ENCODE data around the gene PRDM13.
A peak's percentile ranks its signal among the peaks of the same experiment; 100 is the strongest.

PRDM13 gene

DNA sequence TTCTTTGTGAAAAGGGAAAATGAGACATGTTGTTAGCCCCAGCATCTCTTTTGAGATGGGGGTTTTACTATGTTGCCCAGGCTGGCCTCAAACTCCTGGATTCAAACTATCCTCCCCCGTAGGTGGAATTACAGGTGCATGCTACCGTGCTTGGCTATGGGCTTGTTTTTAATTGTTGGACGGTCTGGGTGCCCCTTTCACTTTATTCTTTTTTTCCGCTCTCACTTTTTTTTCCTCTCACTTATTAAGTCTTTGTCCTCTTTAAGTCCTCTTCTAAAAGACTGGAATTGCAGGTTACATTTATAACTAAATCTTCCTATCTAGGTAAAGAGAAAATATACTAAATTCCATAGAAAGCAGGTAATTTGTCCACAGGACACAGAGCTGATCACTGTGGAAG, 18.8 kb upstream of the PRDM13 start:
- Histone ChIP-seq H3K9ac (ENCODE audit: low read depth, low read length, poor library complexity) (no peak overlapping the region), H3K79me1 (ENCODE audit: low read depth, low read length) (no peaks in the 10 kb centered on the region), H3K4me3 (ENCODE audit: low read length in 2 of 2) (no peak overlapping the region), H4K8ac (ENCODE audit: low read depth, low read length) (no peak overlapping the region), H3K4me1 (ENCODE audit: control insufficient read depth in 2 of 2, insufficient read depth in 1 of 2, low read depth in 1 of 2, low read length in 2 of 2) (peaks cover 5 to 6% of the 10 kb centered on the region in 2 donors), H3K14ac (ENCODE audit: low read length) (no peak overlapping the region), H3K18ac (ENCODE audit: low read length) (no peak overlapping the region), H3K27ac (replicated peaks; ENCODE audit: low read length) (no peak overlapping the region), H2AFZ (ENCODE audit: low read length) (no peak overlapping the region), H3K23ac (ENCODE audit: low read depth, low read length, poor library complexity) (no peak overlapping the region), H3K4me2 (ENCODE audit: insufficient read depth, low read length, poor library complexity, severe bottlenecking) (no peak overlapping the region), H3K27me3 (ENCODE audit: control insufficient read depth in 3 of 3, insufficient read depth in 3 of 3, low read depth in 1 of 3, low read length in 3 of 3) (peaks cover 26 to 87% (median 64%) of the 10 kb centered on the region in 3 experiments), H4K91ac (ENCODE audit: low read depth, low read length, poor library complexity) (no peak overlapping the region), H2BK15ac (ENCODE audit: low read length) (no peak overlapping the region), H2BK12ac (ENCODE audit: low read length) (no peak overlapping the region), H2BK5ac (ENCODE audit: low read length) (no peak overlapping the region), H3K4ac (ENCODE audit: low read length) (no peak overlapping the region), H2BK120ac (ENCODE audit: low read depth, low read length) (no peak overlapping the region), H3K9me3 (replicated peaks in 1 of 2; ENCODE audit: control insufficient read depth in 2 of 2, insufficient read depth in 1 of 2, low read depth in 1 of 2, low read length in 2 of 2) (no peaks in the 10 kb centered on the region), H3K36me3 (replicated peaks in 1 of 2; ENCODE audit: control insufficient read depth in 2 of 2, insufficient read depth in 2 of 2, low read length in 2 of 2) (no peaks in the 10 kb centered on the region), H2AK5ac (ENCODE audit: low read depth, low read length) (no peak overlapping the region)
- WGBS, 2 donors (ENCODE audit: extremely low coverage in 2 of 2, insufficient read length in 2 of 2, insufficient replicate concordance in 1 of 2), result no CpG with 5 or more reads among the region's 4 CpGs
- DNase-seq (ENCODE audit: low spot score), result no peak

- Histone ChIP-seq H3K9me3 (replicated peaks in 1 of 2; ENCODE audit: control insufficient read depth in 2 of 2, insufficient read depth in 1 of 2, low read depth in 1 of 2, low read length in 2 of 2) (no peaks in the 10 kb centered on the region), H4K91ac (ENCODE audit: low read depth, low read length, poor library complexity) (no peak overlapping the region), H2AFZ (ENCODE audit: low read length) (peak overlapping the region; percentile 99), H3K4me2 (ENCODE audit: insufficient read depth, low read length, poor library complexity, severe bottlenecking) (peak overlapping the region; percentile 87), H3K4me3 (ENCODE audit: low read length in 2 of 2) (peak overlapping the region; percentile 44 to 71), H3K9ac (ENCODE audit: low read depth, low read length, poor library complexity) (peak overlapping the region; percentile 80), H3K18ac (ENCODE audit: low read length) (peak overlapping the region; percentile 80), H2BK12ac (ENCODE audit: low read length) (no peak overlapping the region), H3K4ac (ENCODE audit: low read length) (no peak overlapping the region), H2AK5ac (ENCODE audit: low read depth, low read length) (no peak overlapping the region), H3K4me1 (ENCODE audit: control insufficient read depth in 2 of 2, insufficient read depth in 1 of 2, low read depth in 1 of 2, low read length in 2 of 2) (peaks cover 5 to 6% of the 10 kb centered on the region in 2 donors), H3K23ac (ENCODE audit: low read depth, low read length, poor library complexity) (peak overlapping the region; percentile 27), H2BK120ac (ENCODE audit: low read depth, low read length) (no peak overlapping the region), H3K36me3 (replicated peaks in 1 of 2; ENCODE audit: control insufficient read depth in 2 of 2, insufficient read depth in 2 of 2, low read length in 2 of 2) (no peaks in the 10 kb centered on the region), H3K14ac (ENCODE audit: low read length) (no peak overlapping the region), H3K27me3 (ENCODE audit: control insufficient read depth in 3 of 3, insufficient read depth in 3 of 3, low read depth in 1 of 3, low read length in 3 of 3) (peaks cover 27 to 89% (median 66%) of the 10 kb centered on the region in 3 experiments), H2BK15ac (ENCODE audit: low read length) (peak overlapping the region; percentile 54), H3K79me1 (ENCODE audit: low read depth, low read length) (no peaks in the 10 kb centered on the region), H4K8ac (ENCODE audit: low read depth, low read length) (no peak overlapping the region), H3K27ac (replicated peaks; ENCODE audit: low read length) (no peak overlapping the region), H2BK5ac (ENCODE audit: low read length) (no peak overlapping the region)
- no CpG with 5 or more reads among the region's 52 CpGs for WGBS, 2 donors (ENCODE audit: extremely low coverage in 2 of 2, insufficient read length in 2 of 2, insufficient replicate concordance in 1 of 2)
- DNase-seq (ENCODE audit: low spot score), result peak; percentile 65
Observed at GRCh38 chr6:99588618-99589289, 17.9 kb upstream of the PRDM13 start.

- Histone ChIP-seq H3K27ac (replicated peaks; ENCODE audit: low read length) (no peak overlapping the region), H3K27me3 (ENCODE audit: control insufficient read depth in 3 of 3, insufficient read depth in 3 of 3, low read depth in 1 of 3, low read length in 3 of 3) (peaks cover 27 to 92% (median 67%) of the 10 kb centered on the region in 3 experiments), H3K36me3 (replicated peaks in 1 of 2; ENCODE audit: control insufficient read depth in 2 of 2, insufficient read depth in 2 of 2, low read length in 2 of 2) (no peaks in the 10 kb centered on the region), H3K9ac (ENCODE audit: low read depth, low read length, poor library complexity) (no peak overlapping the region), H2BK120ac (ENCODE audit: low read depth, low read length) (no peak overlapping the region), H4K8ac (ENCODE audit: low read depth, low read length) (no peak overlapping the region), H3K79me1 (ENCODE audit: low read depth, low read length) (no peaks in the 10 kb centered on the region), H2BK5ac (ENCODE audit: low read length) (no peak overlapping the region), H2AFZ (ENCODE audit: low read length) (peak overlapping the region; percentile 99), H3K4ac (ENCODE audit: low read length) (no peak overlapping the region), H2BK15ac (ENCODE audit: low read length) (no peak overlapping the region), H3K4me2 (ENCODE audit: insufficient read depth, low read length, poor library complexity, severe bottlenecking) (peak overlapping the region; percentile 87), H3K18ac (ENCODE audit: low read length) (peak overlapping the region; percentile 86), H3K4me1 (ENCODE audit: control insufficient read depth in 2 of 2, insufficient read depth in 1 of 2, low read depth in 1 of 2, low read length in 2 of 2) (peaks cover 5 to 6% of the 10 kb centered on the region in 2 donors), H3K9me3 (replicated peaks in 1 of 2; ENCODE audit: control insufficient read depth in 2 of 2, insufficient read depth in 1 of 2, low read depth in 1 of 2, low read length in 2 of 2) (peaks cover 0 to 2% of the 10 kb centered on the region in 2 donors), H2AK5ac (ENCODE audit: low read depth, low read length) (peak overlapping the region; percentile 70), H3K14ac (ENCODE audit: low read length) (no peak overlapping the region), H2BK12ac (ENCODE audit: low read length) (no peak overlapping the region), H3K4me3 (ENCODE audit: low read length in 2 of 2) (peak overlapping the region; percentile 44 to 71), H3K23ac (ENCODE audit: low read depth, low read length, poor library complexity) (no peak overlapping the region), H4K91ac (ENCODE audit: low read depth, low read length, poor library complexity) (no peak overlapping the region)
- no peak for DNase-seq (ENCODE audit: low spot score)
- no CpG with 5 or more reads among the region's 21 CpGs for WGBS, 2 donors (ENCODE audit: extremely low coverage in 2 of 2, insufficient read length in 2 of 2, insufficient replicate concordance in 1 of 2)
Observed at GRCh38 chr6:99589290-99589672, 17.4 kb upstream of the PRDM13 start.

DNA sequence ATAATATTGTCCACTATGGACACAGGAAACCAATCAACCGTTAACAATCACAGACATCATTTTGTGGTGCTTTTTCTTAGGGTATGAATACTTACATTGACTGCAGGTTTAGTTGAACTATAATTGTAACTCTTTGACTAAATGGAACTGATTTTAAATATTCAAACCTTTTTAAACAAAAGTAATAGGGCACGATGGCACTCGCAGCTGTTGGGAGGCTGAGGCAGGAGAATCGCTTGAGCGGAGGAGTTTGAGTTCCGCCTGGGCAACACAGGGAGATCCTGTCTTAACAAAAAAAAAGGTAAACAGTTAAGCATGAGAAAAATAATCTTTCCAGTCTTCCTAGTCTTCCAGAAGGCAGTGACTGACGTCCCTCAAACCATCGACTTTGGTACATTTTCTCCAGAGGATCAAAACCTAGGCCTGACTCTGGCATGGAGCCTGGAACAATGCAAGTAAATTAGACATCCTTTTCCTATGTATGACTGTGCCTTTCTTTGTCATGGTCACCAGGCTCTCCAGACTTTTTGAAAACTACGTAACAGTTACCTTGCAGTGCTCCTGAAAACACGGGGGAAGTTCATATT, 16.6 kb upstream of the PRDM13 start:
- H3K27me3 ChIP-seq (ENCODE audit: control insufficient read depth in 3 of 3, insufficient read depth in 3 of 3, low read depth in 1 of 3, low read length in 3 of 3), result peaks cover 27 to 90% (median 66%) of the 10 kb centered on the region in 3 experiments
- no peak overlapping the region for H3K18ac ChIP-seq (ENCODE audit: low read length)
- H3K27ac ChIP-seq (replicated peaks; ENCODE audit: low read length), result no peak overlapping the region
- H3K9ac ChIP-seq (ENCODE audit: low read depth, low read length, poor library complexity), result no peak overlapping the region
- no peaks in the 10 kb centered on the region for H3K79me1 ChIP-seq (ENCODE audit: low read depth, low read length)
- no peak overlapping the region for H2AFZ ChIP-seq (ENCODE audit: low read length)
- H3K4me2 ChIP-seq (ENCODE audit: insufficient read depth, low read length, poor library complexity, severe bottlenecking), result no peak overlapping the region
- no peak overlapping the region for H2BK15ac ChIP-seq (ENCODE audit: low read length)
- H3K36me3 ChIP-seq (replicated peaks in 1 of 2; ENCODE audit: control insufficient read depth in 2 of 2, insufficient read depth in 2 of 2, low read length in 2 of 2), result no peaks in the 10 kb centered on the region
- H3K23ac ChIP-seq (ENCODE audit: low read depth, low read length, poor library complexity), result no peak overlapping the region
- no peak overlapping the region for H2BK12ac ChIP-seq (ENCODE audit: low read length)
- no peak for DNase-seq (ENCODE audit: low spot score)
- H3K4ac ChIP-seq (ENCODE audit: low read length), result no peak overlapping the region
- no peak overlapping the region for H4K91ac ChIP-seq (ENCODE audit: low read depth, low read length, poor library complexity)
- no peak overlapping the region for H3K4me3 ChIP-seq (ENCODE audit: low read length in 2 of 2)
- WGBS, 2 donors (ENCODE audit: extremely low coverage in 2 of 2, insufficient read length in 2 of 2, insufficient replicate concordance in 1 of 2), result no CpG with 5 or more reads among the region's 10 CpGs
- no peak overlapping the region for H2BK5ac ChIP-seq (ENCODE audit: low read length)
- H3K14ac ChIP-seq (ENCODE audit: low read length), result no peak overlapping the region
- peaks cover 5 to 6% of the 10 kb centered on the region in 2 donors for H3K4me1 ChIP-seq (ENCODE audit: control insufficient read depth in 2 of 2, insufficient read depth in 1 of 2, low read depth in 1 of 2, low read length in 2 of 2)
- no peak overlapping the region for H2BK120ac ChIP-seq (ENCODE audit: low read depth, low read length)
- H4K8ac ChIP-seq (ENCODE audit: low read depth, low read length), result no peak overlapping the region
- H2AK5ac ChIP-seq (ENCODE audit: low read depth, low read length), result no peak overlapping the region
- peaks cover 0 to 3% of the 10 kb centered on the region in 2 donors for H3K9me3 ChIP-seq (replicated peaks in 1 of 2; ENCODE audit: control insufficient read depth in 2 of 2, insufficient read depth in 1 of 2, low read depth in 1 of 2, low read length in 2 of 2)
